ENCODE results near the gene SLC22A24.

SLC22A24 gene

GRCh38 chr11:63144121-63144520 is at the start of gene SLC22A24:
Gene SLC22A24, minus strand, starts transcription at chr11:63144221. Its CDS starts 442 bp downstream, at chr11:63143779.
- H3K27ac ChIP-seq: peak within 1 kb of the TSS; percentile 34
- no peak for TF ChIP-seq CTCF (conservative IDR thresholded peaks at IDR 0.05)

GRCh38 chr11:63180536-63180935 is 36.5 kb upstream of the SLC22A24 start:
- TF ChIP-seq CTCF (conservative IDR thresholded peaks at IDR 0.05): no peak
- H3K27ac ChIP-seq: no peak overlapping the region

- no peak overlapping the region for H3K27ac ChIP-seq
- no peak for TF ChIP-seq CTCF (conservative IDR thresholded peaks at IDR 0.05)
Observed at GRCh38 chr11:63179432-63180041, 35.5 kb upstream of the SLC22A24 start.

- no peak for TF ChIP-seq CTCF (conservative IDR thresholded peaks at IDR 0.05)
- no peak overlapping the region for H3K27ac ChIP-seq
Observed at GRCh38 chr11:63177872-63178271, 33.9 kb upstream of the SLC22A24 start.

- no peak overlapping the region for H3K27ac ChIP-seq
- no peak for TF ChIP-seq CTCF (conservative IDR thresholded peaks at IDR 0.05)
Observed at GRCh38 chr11:63165706-63166310, 21.8 kb upstream of the SLC22A24 start.

GRCh38 chr11:63155794-63156193 is 11.8 kb upstream of the SLC22A24 start:
- no peak for TF ChIP-seq CTCF (conservative IDR thresholded peaks at IDR 0.05)
- no peak overlapping the region for H3K27ac ChIP-seq

- no peak overlapping the region for H3K27ac ChIP-seq
- TF ChIP-seq CTCF (conservative IDR thresholded peaks at IDR 0.05): no peak
Observed at GRCh38 chr11:63146581-63146980, 2.6 kb upstream of the SLC22A24 start.

Measured in VCaP (cell line).